Calu3 (cell line): Measurements from ENCODE around the gene PSORS1C1. TPM values are rescaled to one million over a fixed set of nuclear protein-coding genes. Genes with fewer than 3 reads are reported as not detected.

Experiments used
- BruUV-seq: library from RNA; stranded (reverse); fragments of 400-500 nt; replicated peaks from 2 replicates; lab custom pipeline; 2021; lab: Mats Ljungman, UMichigan
- CTCF ChIA-PET: fragments of 300-600 bp; sonication (Branson Sonifier 250); formaldehyde crosslinking; loops from one replicate; lab custom pipeline; 2022; ENCODE audit warnings: antibody characterized with exemption; lab: Charles Lee
- DNase-seq: peaks from one replicate; pipeline ENCODE4 v3.0.0; 2022
- H3K27ac Mint-ChIP-seq: one replicate; pipeline ENCODE4 v1.8.0; 2022; ENCODE audit warnings: mixed read lengths; ENCODE audit not compliant: unreplicated experiment
- H3K27me3 Mint-ChIP-seq: one replicate; pipeline ENCODE4 v1.8.0; 2022; ENCODE audit warnings: mixed read lengths; ENCODE audit not compliant: unreplicated experiment
- H3K36me3 Mint-ChIP-seq: one replicate; pipeline ENCODE4 v1.8.0; 2022; ENCODE audit warnings: mild to moderate bottlenecking, moderate library complexity, mixed read lengths; ENCODE audit not compliant: insufficient read depth, unreplicated experiment
- H3K4me1 Mint-ChIP-seq: one replicate; pipeline ENCODE4 v1.8.0; 2022; ENCODE audit warnings: mild to moderate bottlenecking, low read depth, mixed read lengths; ENCODE audit not compliant: unreplicated experiment
- H3K4me3 Mint-ChIP-seq: one replicate; pipeline ENCODE4 v1.8.0; 2022; ENCODE audit warnings: mild to moderate bottlenecking, low read depth, moderate library complexity, mixed read lengths; ENCODE audit not compliant: unreplicated experiment
- H3K9me3 Mint-ChIP-seq: one replicate; pipeline ENCODE4 v1.8.0; 2022; ENCODE audit warnings: low read depth, mixed read lengths; ENCODE audit not compliant: unreplicated experiment
- intact Hi-C: fragments of 100-400 bp; cut with micrococcal nuclease; formaldehyde crosslinking; loops from one replicate; pipeline ENCODE4 v1.10.0; 2022; ENCODE audit not compliant: unreplicated experiment
- total RNA-seq: library from RNA; stranded (reverse); gene quantifications from 2 replicates; pipeline ENCODE4 v1.2.3, GENCODE V29; 2022
- TF ChIP-seq, protein P1 (sequence below): fragments of 200-600 bp; IDR thresholded peaks from one replicate; pipeline ENCODE4 v1.8.0; 2022; ENCODE audit warnings: antibody characterized with exemption; ENCODE audit not compliant: unreplicated experiment

The PSORS1C1 gene
- total RNA-seq, 1 experiment from 2014 or later = 11.0 TPM

DNA sequence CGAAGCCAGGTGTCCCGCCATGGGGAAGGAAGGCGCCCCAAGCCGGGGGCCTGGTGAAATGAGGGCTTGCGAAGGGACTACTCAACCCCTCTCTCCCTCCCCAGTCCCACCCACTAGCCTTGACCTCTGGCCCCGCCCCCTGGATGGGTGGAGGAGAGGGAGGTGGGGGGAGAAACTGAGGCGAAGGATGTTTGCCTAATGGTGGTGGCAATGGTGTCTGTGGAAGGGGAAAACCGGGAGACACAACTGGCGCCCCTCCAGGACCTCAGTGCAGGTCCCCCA lies 55.9 kb downstream of the PSORS1C1 start, which contains the start of gene POU5F1:
Gene POU5F1, minus strand, starts transcription at position 83 of the 282 bp plus-strand sequence. Its CDS starts 62 bp downstream, at position 21.
- H3K36me3 Mint-ChIP-seq = peaks cover 91% of the 10 kb centered on the region
- TF ChIP-seq, protein P1, sequence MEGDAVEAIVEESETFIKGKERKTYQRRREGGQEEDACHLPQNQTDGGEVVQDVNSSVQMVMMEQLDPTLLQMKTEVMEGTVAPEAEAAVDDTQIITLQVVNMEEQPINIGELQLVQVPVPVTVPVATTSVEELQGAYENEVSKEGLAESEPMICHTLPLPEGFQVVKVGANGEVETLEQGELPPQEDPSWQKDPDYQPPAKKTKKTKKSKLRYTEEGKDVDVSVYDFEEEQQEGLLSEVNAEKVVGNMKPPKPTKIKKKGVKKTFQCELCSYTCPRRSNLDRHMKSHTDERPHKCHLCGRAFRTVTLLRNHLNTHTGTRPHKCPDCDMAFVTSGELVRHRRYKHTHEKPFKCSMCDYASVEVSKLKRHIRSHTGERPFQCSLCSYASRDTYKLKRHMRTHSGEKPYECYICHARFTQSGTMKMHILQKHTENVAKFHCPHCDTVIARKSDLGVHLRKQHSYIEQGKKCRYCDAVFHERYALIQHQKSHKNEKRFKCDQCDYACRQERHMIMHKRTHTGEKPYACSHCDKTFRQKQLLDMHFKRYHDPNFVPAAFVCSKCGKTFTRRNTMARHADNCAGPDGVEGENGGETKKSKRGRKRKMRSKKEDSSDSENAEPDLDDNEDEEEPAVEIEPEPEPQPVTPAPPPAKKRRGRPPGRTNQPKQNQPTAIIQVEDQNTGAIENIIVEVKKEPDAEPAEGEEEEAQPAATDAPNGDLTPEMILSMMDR = no peak
- H3K27me3 Mint-ChIP-seq = no peaks in the 10 kb centered on the region
- no peak for DNase-seq
- peak within 1 kb of the TSS; percentile 94 for H3K27ac Mint-ChIP-seq
- no TSS peak for BruUV-seq
- intact Hi-C loops = no loop called here
- H3K9me3 Mint-ChIP-seq = no peaks in the 10 kb centered on the region
- CTCF ChIA-PET = interaction anchor here (0.6 to 1.6 kb wide), 2 partner anchors 12 to 16 kb away, joined by 4 to 8 read pairs; partner anchors contain the start of gene TCF19
- H3K4me1 Mint-ChIP-seq = peaks cover 43% of the 10 kb centered on the region
- peak within 1 kb of the TSS; percentile 29 for H3K4me3 Mint-ChIP-seq

DNA sequence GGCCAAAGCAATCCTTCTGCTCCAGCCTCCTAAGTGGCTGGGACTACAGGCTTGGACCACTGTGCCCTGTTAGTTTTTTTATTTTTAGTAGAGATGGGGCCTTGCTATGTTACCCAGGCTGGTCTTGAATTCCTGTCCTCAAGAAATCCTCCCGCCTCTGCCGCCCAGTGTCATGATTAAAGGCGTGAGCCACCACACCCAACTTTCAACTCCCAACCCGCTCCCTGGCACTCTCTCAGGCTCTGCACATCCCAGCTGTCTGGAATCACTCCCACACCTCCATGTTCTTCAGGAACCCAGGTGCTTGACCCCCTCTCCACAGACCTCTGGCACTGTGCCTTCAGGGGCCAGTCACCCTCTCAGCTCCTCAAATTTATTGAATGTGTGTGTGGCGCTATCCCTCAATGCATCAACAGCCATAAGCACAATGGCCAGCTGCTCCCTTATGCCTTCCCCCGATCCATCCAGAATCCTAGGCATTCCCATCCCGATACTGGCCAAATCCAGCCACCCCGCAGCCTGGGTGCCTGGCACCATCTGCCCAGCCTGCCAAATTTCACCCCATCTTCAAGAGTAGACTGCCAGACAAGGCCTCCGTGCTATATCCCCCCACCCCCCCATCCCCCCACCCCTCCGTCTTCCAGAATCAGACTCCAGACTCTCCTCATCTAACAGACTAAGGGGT lies 56.5 kb downstream of the PSORS1C1 start:
- H3K36me3 Mint-ChIP-seq = peaks cover 92% of the 10 kb centered on the region
- peak overlapping the region; percentile 94 for H3K27ac Mint-ChIP-seq
- intact Hi-C loops = no loop called here
- CTCF ChIA-PET = interaction anchor here (0.6 kb wide), 1 partner anchor 16 kb away, joined by 4 read pairs; no protein-coding TSS in a partner anchor
- DNase-seq = no peak
- H3K27me3 Mint-ChIP-seq = no peaks in the 10 kb centered on the region
- BruUV-seq = no TSS peak
- H3K9me3 Mint-ChIP-seq = no peaks in the 10 kb centered on the region
- H3K4me1 Mint-ChIP-seq = peaks cover 49% of the 10 kb centered on the region
- H3K4me3 Mint-ChIP-seq = no peak overlapping the region
- TF ChIP-seq, protein P1 = no peak

DNA sequence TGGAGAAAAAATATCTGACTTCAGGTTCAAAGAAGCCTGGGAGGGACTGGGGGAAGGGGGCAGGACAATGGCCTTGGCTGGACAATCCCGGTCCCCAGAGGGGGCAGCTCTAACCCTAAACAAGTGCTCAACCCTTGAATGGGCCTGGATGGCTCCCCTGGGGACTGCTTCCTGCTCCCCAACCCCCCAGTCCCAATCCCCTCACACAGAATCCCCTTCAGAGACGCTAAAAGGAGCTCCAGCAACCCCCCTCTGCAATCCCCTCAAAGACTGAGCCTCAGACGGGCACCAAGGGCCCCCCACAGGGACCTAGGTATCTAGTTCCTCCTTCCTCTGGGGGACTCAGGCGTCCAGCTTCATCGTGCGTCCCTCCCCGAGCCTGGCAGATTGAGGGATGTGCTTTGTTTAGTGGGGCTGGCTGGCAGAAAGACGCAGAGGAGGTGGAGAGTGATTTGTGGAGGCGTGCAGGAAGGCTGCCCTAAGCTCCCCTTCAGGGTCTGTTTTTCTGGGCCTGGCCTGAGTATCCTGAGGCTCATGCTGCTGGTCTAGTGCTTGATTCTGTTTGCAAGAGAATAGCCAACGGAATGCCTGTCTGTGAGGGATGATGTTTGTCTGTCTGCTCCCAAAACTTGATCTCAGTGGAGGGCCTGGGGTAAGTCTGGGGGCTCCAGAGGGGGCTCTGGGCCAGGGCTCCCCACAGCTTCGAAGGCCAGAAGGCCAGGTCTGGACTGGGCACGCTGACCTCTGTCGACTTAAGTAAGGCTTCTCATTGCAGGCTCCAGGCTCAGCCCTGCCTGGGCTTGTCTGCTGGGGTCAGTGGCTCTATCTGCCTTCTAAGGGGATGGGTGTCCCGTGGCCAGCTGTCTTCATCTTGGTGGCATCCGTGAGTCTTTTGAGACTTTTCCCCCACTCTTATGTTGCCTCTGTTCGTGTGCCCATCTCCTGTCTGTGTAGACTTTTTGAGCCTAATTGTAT lies 57.6 kb downstream of the PSORS1C1 start:
- CTCF ChIA-PET = interaction anchor here (0.6 to 1.0 kb wide), 3 partner anchors 45 to 328 kb away, joined by 3 to 4 read pairs (median 3); no protein-coding TSS in a partner anchor
- Mint-ChIP-seq H3K27ac (peak overlapping the region; percentile 94), H3K4me1 (peaks cover 54% of the 10 kb centered on the region), H3K9me3 (no peaks in the 10 kb centered on the region), H3K36me3 (peaks cover 91% of the 10 kb centered on the region), H3K4me3 (no peak overlapping the region), H3K27me3 (no peaks in the 10 kb centered on the region)
- no TSS peak for BruUV-seq
- intact Hi-C loops = no loop called here
- DNase-seq = no peak
- TF ChIP-seq, protein P1 = no peak

DNA sequence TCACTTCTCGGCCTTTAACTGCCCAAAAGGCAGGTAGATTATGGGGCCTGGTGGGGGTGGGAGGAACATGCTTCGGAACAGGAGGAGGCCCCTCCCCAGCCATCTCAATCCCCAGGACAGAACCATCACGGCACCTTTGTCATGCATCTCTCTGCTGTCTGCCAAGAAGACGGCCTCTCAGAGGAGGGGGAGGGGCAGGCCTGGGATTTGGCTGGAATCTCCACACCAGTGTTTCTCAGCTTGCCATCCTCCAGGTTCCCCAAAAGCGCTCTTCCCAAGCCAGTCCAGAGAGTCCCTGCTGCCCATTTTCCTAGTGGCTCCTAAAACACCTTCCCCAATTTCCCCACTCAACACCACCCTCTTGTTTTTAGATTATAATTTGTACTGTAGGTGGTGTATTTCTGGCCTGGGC lies 58.4 kb downstream of the PSORS1C1 start:
- H3K27me3 Mint-ChIP-seq = no peaks in the 10 kb centered on the region
- TF ChIP-seq, protein P1 = no peak
- H3K36me3 Mint-ChIP-seq = peaks cover 92% of the 10 kb centered on the region
- CTCF ChIA-PET = interaction anchor here (1.0 kb wide), 1 partner anchor 102 kb away, joined by 3 read pairs; no protein-coding TSS in a partner anchor
- H3K4me1 Mint-ChIP-seq = peaks cover 62% of the 10 kb centered on the region
- peak overlapping the region; percentile 94 for H3K27ac Mint-ChIP-seq
- no peak overlapping the region for H3K4me3 Mint-ChIP-seq
- no TSS peak for BruUV-seq
- H3K9me3 Mint-ChIP-seq = no peaks in the 10 kb centered on the region
- intact Hi-C loops = no loop called here
- no peak for DNase-seq
